ENCODE measurements around the gene EID2.

Gene EID2

GRCh38 chr19:39533791-39534190 is 6.2 kb downstream of the EID2 start:
- H3K4me1 ChIP-seq (ENCODE audit: control insufficient read depth, insufficient read depth, low read length), result peaks cover 6% of the 10 kb centered on the region; the same call in 1 of the 2 replicates
- H3K27me3 ChIP-seq (ENCODE audit: control insufficient read depth, insufficient read depth, low read length), result no peaks in the 10 kb centered on the region
- no peaks in the 10 kb centered on the region for H3K9me3 ChIP-seq (ENCODE audit: control insufficient read depth, insufficient read depth, low read depth, low read length)
- no peak overlapping the region for H3K9ac ChIP-seq (ENCODE audit: low read length)
- no peak overlapping the region for H3K4me3 ChIP-seq (ENCODE audit: low read depth, low read length)
- no peaks in the 10 kb centered on the region for H3K36me3 ChIP-seq (ENCODE audit: control insufficient read depth, insufficient read depth, low read length)
- H3K27ac ChIP-seq (ENCODE audit: low read depth, low read length), result no peak overlapping the region

- no peak overlapping the region for H3K27ac ChIP-seq (ENCODE audit: low read depth, low read length)
- no peaks in the 10 kb centered on the region for H3K36me3 ChIP-seq (ENCODE audit: control insufficient read depth, insufficient read depth, low read length)
- no peak overlapping the region for H3K4me3 ChIP-seq (ENCODE audit: low read depth, low read length)
- no peaks in the 10 kb centered on the region for H3K27me3 ChIP-seq (ENCODE audit: control insufficient read depth, insufficient read depth, low read length)
- H3K9me3 ChIP-seq (ENCODE audit: control insufficient read depth, insufficient read depth, low read depth, low read length), result no peaks in the 10 kb centered on the region
- peaks cover 4% of the 10 kb centered on the region; the same call in 1 of the 2 replicates for H3K4me1 ChIP-seq (ENCODE audit: control insufficient read depth, insufficient read depth, low read length)
- H3K9ac ChIP-seq (ENCODE audit: low read length), result no peak overlapping the region
Observed at GRCh38 chr19:39533003-39533512, 6.9 kb downstream of the EID2 start.

GRCh38 chr19:39532233-39533002 is 7.5 kb downstream of the EID2 start, which contains the start of gene EID2B:
TSS of gene EID2B (minus strand) at chr19:39532852. CDS start at chr19:39532802, 50 bp downstream.
- peak within 1 kb of the TSS; percentile 69 for H3K9ac ChIP-seq (ENCODE audit: low read length)
- H3K27ac ChIP-seq (ENCODE audit: low read depth, low read length), result no peak within 1 kb of the TSS
- peaks cover 4% of the 10 kb centered on the region; the same call in 1 of the 2 replicates for H3K4me1 ChIP-seq (ENCODE audit: control insufficient read depth, insufficient read depth, low read length)
- peak within 1 kb of the TSS; percentile 79 for H3K4me3 ChIP-seq (ENCODE audit: low read depth, low read length)
- H3K27me3 ChIP-seq (ENCODE audit: control insufficient read depth, insufficient read depth, low read length), result no peaks in the 10 kb centered on the region
- H3K36me3 ChIP-seq (ENCODE audit: control insufficient read depth, insufficient read depth, low read length), result no peaks in the 10 kb centered on the region
- H3K9me3 ChIP-seq (ENCODE audit: control insufficient read depth, insufficient read depth, low read depth, low read length), result no peaks in the 10 kb centered on the region

- Histone ChIP-seq H3K4me3 (ENCODE audit: low read depth, low read length) (peak overlapping the region; percentile 79), H3K4me1 (ENCODE audit: control insufficient read depth, insufficient read depth, low read length) (peaks cover 4% of the 10 kb centered on the region; the same call in 1 of the 2 replicates), H3K27me3 (ENCODE audit: control insufficient read depth, insufficient read depth, low read length) (no peaks in the 10 kb centered on the region), H3K9ac (ENCODE audit: low read length) (peak overlapping the region; percentile 69), H3K9me3 (ENCODE audit: control insufficient read depth, insufficient read depth, low read depth, low read length) (no peaks in the 10 kb centered on the region), H3K27ac (ENCODE audit: low read depth, low read length) (no peak overlapping the region), H3K36me3 (ENCODE audit: control insufficient read depth, insufficient read depth, low read length) (no peaks in the 10 kb centered on the region)
Observed at GRCh38 chr19:39531834-39532232, 8.1 kb downstream of the EID2 start.

GRCh38 chr19:39525205-39525604 is 14.8 kb downstream of the EID2 start:
- Histone ChIP-seq H3K9me3 (ENCODE audit: control insufficient read depth, insufficient read depth, low read depth, low read length) (no peaks in the 10 kb centered on the region), H3K4me1 (ENCODE audit: control insufficient read depth, insufficient read depth, low read length) (no peaks in the 10 kb centered on the region), H3K27ac (ENCODE audit: low read depth, low read length) (no peak overlapping the region), H3K9ac (ENCODE audit: low read length) (no peak overlapping the region), H3K4me3 (ENCODE audit: low read depth, low read length) (no peak overlapping the region), H3K27me3 (ENCODE audit: control insufficient read depth, insufficient read depth, low read length) (no peaks in the 10 kb centered on the region), H3K36me3 (ENCODE audit: control insufficient read depth, insufficient read depth, low read length) (peaks cover 13% of the 10 kb centered on the region)

- no peaks in the 10 kb centered on the region for H3K27me3 ChIP-seq (ENCODE audit: control insufficient read depth, insufficient read depth, low read length)
- H3K9me3 ChIP-seq (ENCODE audit: control insufficient read depth, insufficient read depth, low read depth, low read length), result no peaks in the 10 kb centered on the region
- no peak overlapping the region for H3K9ac ChIP-seq (ENCODE audit: low read length)
- peaks cover 13% of the 10 kb centered on the region for H3K36me3 ChIP-seq (ENCODE audit: control insufficient read depth, insufficient read depth, low read length)
- no peaks in the 10 kb centered on the region for H3K4me1 ChIP-seq (ENCODE audit: control insufficient read depth, insufficient read depth, low read length)
- H3K4me3 ChIP-seq (ENCODE audit: low read depth, low read length), result no peak overlapping the region
- no peak overlapping the region for H3K27ac ChIP-seq (ENCODE audit: low read depth, low read length)
Observed at GRCh38 chr19:39524495-39524894, 15.5 kb downstream of the EID2 start.

- Histone ChIP-seq H3K4me1 (ENCODE audit: control insufficient read depth, insufficient read depth, low read length) (peaks cover 9% of the 10 kb centered on the region), H3K4me3 (ENCODE audit: low read depth, low read length) (no peak overlapping the region), H3K36me3 (ENCODE audit: control insufficient read depth, insufficient read depth, low read length) (peaks cover 13% of the 10 kb centered on the region), H3K27ac (ENCODE audit: low read depth, low read length) (no peak overlapping the region), H3K9ac (ENCODE audit: low read length) (no peak overlapping the region), H3K27me3 (ENCODE audit: control insufficient read depth, insufficient read depth, low read length) (peaks cover 6% of the 10 kb centered on the region; the same call in 1 of the 2 replicates), H3K9me3 (ENCODE audit: control insufficient read depth, insufficient read depth, low read depth, low read length) (no peaks in the 10 kb centered on the region)
Observed at GRCh38 chr19:39520541-39521484, 19.1 kb downstream of the EID2 start.

- H3K4me1 ChIP-seq (ENCODE audit: control insufficient read depth, insufficient read depth, low read length), result peaks cover 9% of the 10 kb centered on the region
- peaks cover 13% of the 10 kb centered on the region for H3K36me3 ChIP-seq (ENCODE audit: control insufficient read depth, insufficient read depth, low read length)
- peaks cover 23% of the 10 kb centered on the region for H3K27me3 ChIP-seq (ENCODE audit: control insufficient read depth, insufficient read depth, low read length)
- peak overlapping the region; percentile 2 for H3K9ac ChIP-seq (ENCODE audit: low read length)
- peak overlapping the region; percentile 61 for H3K4me3 ChIP-seq (ENCODE audit: low read depth, low read length)
- H3K9me3 ChIP-seq (ENCODE audit: control insufficient read depth, insufficient read depth, low read depth, low read length), result no peaks in the 10 kb centered on the region
- no peak overlapping the region; the same call in 1 of the 2 replicates for H3K27ac ChIP-seq (ENCODE audit: low read depth, low read length)
Observed at GRCh38 chr19:39518975-39519374, 21.0 kb downstream of the EID2 start.

GRCh38 chr19:39518458-39518857 is 21.5 kb downstream of the EID2 start:
- Histone ChIP-seq H3K4me1 (ENCODE audit: control insufficient read depth, insufficient read depth, low read length) (peaks cover 9% of the 10 kb centered on the region), H3K9ac (ENCODE audit: low read length) (peak overlapping the region; percentile 2), H3K27ac (ENCODE audit: low read depth, low read length) (no peak overlapping the region; the same call in 1 of the 2 replicates), H3K27me3 (ENCODE audit: control insufficient read depth, insufficient read depth, low read length) (peaks cover 28% of the 10 kb centered on the region), H3K36me3 (ENCODE audit: control insufficient read depth, insufficient read depth, low read length) (peaks cover 13% of the 10 kb centered on the region), H3K4me3 (ENCODE audit: low read depth, low read length) (peak overlapping the region; percentile 61), H3K9me3 (ENCODE audit: control insufficient read depth, insufficient read depth, low read depth, low read length) (no peaks in the 10 kb centered on the region)

DNA sequence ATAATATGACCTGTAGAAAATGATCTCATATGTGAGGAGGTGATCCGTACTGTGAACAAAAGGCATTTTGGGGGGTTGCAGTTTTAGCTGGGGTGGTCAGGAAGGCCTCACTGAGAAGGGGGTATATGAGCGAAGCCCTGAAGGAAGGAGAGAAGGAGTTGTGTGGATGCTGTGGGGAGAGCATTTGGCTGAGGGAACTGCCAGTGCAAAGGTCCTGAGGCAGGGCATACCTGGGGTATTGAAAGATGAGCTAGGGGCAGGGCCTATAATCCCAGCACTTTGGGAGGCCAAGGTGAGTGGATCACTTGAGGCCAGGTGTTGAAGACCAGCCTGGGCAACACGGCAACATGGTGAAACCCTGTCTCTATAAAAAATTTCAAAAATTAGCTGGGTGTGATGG is 22.5 kb downstream of the EID2 start:
- Histone ChIP-seq H3K9me3 (ENCODE audit: control insufficient read depth, insufficient read depth, low read depth, low read length) (no peaks in the 10 kb centered on the region), H3K4me3 (ENCODE audit: low read depth, low read length) (no peak overlapping the region), H3K27me3 (ENCODE audit: control insufficient read depth, insufficient read depth, low read length) (peaks cover 28% of the 10 kb centered on the region)

More for the DNA sequence above, 22.5 kb downstream of the EID2 start:
- Histone ChIP-seq H3K9ac (ENCODE audit: low read length) (no peak overlapping the region), H3K36me3 (ENCODE audit: control insufficient read depth, insufficient read depth, low read length) (peaks cover 13% of the 10 kb centered on the region), H3K4me1 (ENCODE audit: control insufficient read depth, insufficient read depth, low read length) (peaks cover 9% of the 10 kb centered on the region), H3K27ac (ENCODE audit: low read depth, low read length) (no peak overlapping the region)
